H54 (cell line): Measurements from ENCODE around the gene CSTF3.

Experiments
- DNase-seq: peaks from one replicate; pipeline ENCODE4 v3.0.0; 2011; ENCODE audit warnings: low spot score, mixed read lengths; ENCODE audit not compliant: insufficient read length
- FAIRE-seq: peaks from 3 replicates; lab custom pipeline; 2011; peaks lifted over from hg19 to GRCh38; lab: Jason Lieb, UNC
- POLR2A ChIP-seq: IDR thresholded peaks from 2 replicates; pipeline ENCODE4 v1.6.1; 2011; ENCODE audit warnings: low read depth, mild to moderate bottlenecking, low read length

Gene CSTF3

DNA sequence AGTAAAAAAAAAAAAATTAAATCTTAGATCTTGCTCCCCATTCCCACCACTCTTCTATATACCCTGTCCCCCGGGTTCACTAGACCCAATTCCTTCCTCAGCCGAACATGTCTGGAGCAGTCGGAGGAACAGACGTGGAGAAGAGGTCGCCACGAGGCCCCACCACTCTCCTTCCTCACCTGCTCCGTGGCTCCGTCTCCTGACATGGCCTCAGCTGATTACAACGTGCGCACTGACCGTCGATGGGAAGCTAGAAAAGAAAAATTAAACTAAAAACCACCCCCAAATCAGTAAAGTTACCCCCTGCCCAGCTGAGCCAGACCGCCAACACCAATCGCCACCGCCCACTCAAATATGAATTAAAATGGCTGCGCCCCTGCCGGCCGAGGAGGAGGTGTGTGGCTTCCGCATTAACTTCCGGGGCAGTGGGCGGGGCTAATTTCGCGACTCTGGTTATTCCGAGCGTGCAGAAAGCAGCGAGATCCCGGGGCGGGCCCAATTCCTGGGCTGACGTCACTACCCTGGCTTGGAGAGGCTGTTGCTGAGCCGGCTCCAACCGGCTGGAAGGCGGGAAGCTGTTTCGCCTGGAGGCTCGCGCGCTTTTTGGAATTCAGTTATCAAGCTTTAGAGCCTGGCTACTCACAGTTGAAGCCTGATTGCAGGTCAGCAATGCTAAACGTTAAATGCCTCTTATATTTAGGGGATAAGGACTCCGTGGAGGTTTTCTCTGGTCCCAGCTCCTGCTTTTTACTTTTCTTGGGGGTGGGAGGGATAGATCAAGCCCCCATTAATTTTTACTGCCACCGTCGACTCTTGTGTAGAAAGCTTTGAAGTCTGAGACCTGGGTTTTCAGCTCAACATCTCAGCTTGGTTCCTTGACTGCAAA, at the start of gene CSTF3:
Gene CSTF3, minus strand, starts transcription at position 361 of the 886 bp plus-strand sequence. Its CDS starts 155 bp downstream, at position 206.
- peak; percentile 53 for TF ChIP-seq POLR2A
- DNase-seq (peak; percentile 87), FAIRE-seq (peak; percentile 89)

DNA sequence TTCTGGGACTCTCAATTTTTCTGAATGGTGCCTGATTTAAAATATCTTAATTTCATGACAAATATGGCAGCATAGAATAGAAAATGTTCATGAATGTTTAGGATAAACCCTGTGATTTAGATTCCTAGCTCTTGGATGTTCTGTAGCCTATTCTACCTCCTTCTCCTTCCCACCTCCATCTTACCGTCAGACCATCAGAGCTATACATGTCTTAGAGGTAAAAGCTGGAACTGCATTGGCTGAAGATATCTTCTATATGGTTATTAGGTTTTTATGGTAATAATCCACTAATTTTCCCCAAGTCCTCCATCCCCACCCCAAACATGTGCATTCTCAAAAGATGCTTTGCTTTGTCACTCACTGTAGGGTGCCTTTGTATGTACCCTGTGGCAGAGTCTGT, 46.9 kb upstream of the CSTF3 start:
- FAIRE-seq (no peak), DNase-seq (no peak)
- no peak for TF ChIP-seq POLR2A

DNA sequence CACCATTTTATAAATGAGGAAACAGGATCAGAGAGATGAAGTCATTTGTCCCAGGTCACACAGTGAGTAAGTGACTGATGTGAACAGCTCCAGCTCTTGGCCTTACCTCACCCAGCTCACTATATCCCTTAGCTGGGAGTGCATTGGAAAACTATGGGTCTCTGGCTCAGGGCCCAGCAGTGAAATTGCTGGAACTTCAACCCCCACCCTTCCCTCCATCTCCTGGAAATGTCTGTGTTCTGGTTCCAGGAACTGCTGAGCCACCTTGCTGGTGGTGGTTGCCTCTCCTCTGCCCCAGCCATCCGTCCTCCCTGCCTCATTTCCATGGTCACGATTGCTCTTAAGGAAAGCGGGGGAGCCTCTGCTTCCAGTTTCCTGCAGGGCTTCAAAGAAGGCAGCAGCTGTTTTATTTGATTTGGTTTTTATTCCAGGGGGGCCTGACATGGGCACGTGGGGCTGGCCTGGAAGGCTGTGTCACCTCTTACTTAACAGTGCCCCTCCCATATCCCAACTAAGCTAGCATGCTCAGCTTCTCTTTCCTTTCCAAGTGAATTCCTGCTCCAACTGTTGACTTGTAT, 46.2 kb upstream of the CSTF3 start:
- no peak for TF ChIP-seq POLR2A
- no peak for FAIRE-seq
- DNase-seq: no peak

DNA sequence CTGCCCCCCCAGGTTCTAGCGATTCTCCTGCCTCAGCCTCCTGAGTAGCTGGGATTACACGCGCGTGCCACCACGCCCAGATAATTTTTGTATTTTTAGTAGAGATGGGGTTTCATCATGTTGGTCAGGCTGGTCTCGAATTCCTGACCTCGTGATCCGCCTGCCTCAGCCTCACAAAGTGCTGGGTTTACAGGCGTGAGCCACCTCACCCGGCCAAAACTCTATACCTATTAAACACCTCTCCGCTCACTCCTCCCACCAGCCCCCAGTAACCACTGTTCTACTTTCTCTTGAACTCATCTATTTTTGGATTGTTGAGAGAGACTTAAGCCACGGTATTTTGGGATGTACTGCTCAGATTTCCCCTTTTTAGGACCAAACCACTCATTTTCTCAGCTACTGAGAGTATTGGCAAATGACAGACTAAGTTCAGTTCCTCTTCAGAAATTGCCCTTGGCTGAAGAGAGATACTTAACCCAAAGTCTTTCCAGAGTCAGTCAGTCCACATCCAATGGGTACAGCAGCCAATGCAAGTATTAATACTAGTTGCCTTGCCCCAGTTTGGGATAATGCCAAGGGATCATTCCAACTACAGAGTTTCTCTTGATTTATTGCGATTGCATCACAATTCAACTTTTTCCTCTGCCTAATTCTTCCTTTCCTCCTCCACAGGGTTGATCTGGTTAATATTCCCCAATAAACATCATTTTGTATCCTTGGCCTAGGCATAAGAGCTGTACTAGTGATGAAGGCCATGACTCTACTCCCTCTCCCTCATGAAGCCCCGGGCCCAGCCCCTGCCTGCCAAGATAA, 36.8 kb upstream of the CSTF3 start:
- peak; percentile 20 for FAIRE-seq
- no peak for DNase-seq
- no peak for TF ChIP-seq POLR2A

DNA sequence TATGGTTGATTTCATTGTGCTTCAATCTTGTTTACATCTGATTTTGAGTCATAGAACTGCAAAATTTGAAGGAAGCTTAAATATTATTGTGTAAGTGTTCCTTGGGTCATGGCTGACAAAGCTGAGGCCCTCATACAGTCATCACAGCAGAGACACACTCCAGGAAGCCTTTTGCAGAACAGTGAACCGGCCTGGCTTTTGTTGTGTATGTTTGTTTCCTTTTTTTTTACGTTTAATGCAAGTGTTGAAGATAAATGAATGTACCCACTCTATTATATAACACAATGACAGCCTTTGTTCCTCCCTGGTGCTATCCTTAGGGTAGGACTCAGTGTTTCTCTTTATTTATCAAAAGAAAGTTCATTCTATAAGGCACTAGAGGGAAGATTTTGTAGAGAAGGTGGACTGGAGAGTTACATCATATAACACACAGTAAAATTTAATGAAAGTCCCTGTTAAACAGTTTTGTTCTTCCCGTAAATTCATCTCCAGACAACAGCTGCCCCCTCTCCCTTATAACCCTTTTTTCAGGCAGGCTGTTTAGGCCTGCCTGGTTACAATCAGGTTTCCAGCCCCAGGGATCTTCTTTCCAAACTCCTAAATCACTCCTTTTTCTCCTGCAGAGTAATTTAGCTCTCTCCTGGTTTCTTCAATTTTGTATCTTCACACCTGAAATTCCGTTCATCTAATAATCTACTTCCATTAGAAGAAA, 34.3 kb upstream of the CSTF3 start:
- no peak for FAIRE-seq
- no peak for DNase-seq
- TF ChIP-seq POLR2A: no peak

DNA sequence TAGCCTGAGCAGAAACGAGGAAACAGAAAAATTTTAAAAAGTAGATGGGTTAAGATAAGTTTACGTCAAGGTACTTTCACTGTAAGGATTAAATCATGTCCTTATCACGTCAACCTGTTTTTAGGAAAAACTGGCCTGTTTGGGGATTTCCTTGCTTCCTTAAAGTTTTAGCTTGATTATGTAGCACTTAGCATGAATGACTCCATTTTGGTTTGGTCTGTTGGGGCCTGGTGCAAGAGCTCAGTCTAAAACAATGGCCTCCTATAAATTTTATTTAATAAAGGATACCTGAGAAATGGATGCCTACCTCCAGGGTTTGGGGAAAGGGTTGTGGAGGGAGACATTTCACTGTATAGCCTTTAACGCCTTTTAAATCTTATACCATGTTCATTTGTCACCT, 33.2 kb upstream of the CSTF3 start:
- no peak for TF ChIP-seq POLR2A
- DNase-seq (no peak), FAIRE-seq (no peak)

DNA sequence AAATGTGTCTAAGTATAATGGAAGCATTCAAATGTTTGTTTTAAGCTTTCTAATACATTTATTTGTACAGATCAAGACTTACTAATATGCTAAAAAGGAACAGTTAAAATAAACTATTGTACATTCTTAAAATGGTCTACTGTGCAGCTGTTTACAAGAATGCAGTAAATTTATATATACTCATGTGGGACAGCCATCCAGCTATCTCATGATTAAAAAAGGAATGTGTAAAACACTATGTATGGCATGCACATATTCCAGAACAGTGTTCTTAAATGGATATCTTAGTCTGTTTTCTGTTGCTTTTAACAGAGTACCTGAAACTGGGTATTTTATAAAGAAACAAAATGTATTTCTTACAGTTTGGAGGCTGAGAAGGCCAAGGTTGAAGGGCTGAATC, 30.2 kb upstream of the CSTF3 start:
- FAIRE-seq: no peak
- no peak for TF ChIP-seq POLR2A
- DNase-seq: no peak

DNA sequence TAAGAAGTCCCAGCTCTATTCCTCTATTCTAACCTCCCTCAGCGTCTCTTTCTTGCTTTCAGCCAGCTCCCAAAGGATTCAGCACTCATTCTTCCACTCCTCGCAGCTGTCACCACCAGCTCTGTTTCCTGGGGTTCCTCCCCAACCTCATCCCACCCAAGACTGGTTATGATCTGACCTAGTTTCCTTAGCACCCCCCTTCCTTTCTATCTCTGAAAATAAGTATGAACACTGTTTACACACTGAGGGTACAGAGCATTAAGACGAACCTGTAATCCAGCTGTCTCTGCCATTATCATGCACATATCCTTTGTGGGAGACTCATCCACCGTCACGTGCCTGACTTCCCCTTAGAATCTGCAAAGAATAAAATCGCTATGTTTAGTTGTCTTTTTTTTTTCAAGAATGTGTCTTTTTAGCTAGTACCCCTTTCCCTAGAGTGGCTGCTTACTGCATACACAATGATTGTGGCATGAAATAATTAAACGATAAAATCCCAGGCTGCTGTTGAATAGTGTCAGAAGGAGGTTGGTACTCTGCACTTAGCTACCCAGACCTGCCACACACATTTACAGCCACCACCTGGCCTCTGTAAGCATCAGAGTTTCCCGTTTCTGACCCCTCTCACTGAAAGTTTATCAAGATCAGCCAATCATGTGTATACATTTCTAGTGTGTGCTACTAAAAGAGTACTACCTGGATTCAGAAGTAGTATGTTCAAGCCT, 26.9 kb upstream of the CSTF3 start:
- no peak for TF ChIP-seq POLR2A
- no peak for FAIRE-seq
- no peak for DNase-seq

DNA sequence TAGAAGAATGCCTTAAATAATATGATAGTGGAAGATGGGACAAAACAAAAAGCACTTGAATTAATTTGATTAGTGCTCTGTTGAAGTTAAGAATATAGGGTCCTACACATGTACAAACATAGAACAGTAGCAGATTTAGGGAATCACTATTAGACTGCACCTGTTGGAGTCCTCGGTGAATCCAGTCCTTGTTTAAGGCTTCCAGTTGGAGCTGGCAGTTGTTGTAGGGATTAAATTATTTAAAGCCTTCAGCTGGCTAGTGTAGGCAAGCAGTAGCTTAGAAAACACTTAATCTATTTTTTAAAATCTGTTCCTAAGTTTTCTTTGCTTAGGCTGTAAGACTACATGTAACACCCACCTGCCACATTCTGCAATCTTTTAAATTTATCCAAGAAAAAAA, 24.5 kb upstream of the CSTF3 start:
- FAIRE-seq: no peak
- DNase-seq: no peak
- TF ChIP-seq POLR2A: no peak

DNA sequence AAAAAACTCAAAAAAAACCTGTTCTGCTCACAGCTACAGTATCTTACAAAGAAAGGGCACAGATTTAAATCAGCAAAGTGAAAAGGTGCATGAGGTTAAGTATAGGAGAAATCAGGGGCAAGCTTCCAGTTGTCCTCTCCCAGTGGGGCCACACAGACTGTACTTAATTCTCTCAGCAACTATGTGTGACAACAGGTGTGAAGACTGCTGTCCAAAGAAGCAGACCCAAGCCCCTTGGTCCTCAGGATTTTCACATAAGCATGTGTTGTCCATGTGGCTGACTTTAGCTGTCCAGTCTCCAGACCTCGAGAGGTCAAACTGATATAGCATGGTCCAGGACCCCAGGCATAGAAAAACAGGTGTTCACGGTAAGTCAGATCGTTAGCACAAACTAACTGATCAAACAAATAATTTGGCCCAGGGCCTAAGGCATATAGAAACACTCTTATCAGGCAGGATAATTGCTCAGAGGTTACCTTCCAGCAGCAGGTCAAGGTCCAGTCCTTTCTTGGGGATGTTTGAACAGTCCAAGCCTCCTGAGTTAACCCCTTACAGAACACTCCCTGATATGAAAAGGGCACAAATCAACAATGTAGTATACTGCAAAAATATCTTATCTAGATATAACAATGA, 21.1 kb upstream of the CSTF3 start:
- TF ChIP-seq POLR2A: no peak
- DNase-seq (no peak), FAIRE-seq (no peak)

DNA sequence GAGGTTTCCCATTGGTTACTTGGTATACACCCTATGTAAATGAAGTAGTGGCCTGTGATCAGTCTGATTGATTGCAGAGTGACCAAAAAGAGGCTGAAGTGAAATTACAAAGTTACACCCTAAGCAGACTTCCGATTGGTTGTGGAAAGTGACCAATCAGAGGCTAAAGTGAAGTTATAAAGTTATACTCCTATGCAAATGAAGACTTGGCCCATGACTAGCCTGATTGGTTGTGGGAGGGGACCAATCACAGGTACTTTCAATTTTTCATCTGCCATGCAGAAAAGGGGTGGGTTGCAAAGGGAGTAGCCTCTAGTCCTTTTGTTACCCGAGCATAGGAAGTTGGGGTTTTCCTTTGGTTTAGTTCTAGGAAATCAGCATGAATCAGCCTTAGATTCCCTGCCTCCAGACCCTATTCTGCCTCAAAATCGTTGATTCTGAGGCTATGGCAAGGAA, 18.1 kb upstream of the CSTF3 start:
- DNase-seq: no peak
- no peak for TF ChIP-seq POLR2A
- FAIRE-seq: no peak

DNA sequence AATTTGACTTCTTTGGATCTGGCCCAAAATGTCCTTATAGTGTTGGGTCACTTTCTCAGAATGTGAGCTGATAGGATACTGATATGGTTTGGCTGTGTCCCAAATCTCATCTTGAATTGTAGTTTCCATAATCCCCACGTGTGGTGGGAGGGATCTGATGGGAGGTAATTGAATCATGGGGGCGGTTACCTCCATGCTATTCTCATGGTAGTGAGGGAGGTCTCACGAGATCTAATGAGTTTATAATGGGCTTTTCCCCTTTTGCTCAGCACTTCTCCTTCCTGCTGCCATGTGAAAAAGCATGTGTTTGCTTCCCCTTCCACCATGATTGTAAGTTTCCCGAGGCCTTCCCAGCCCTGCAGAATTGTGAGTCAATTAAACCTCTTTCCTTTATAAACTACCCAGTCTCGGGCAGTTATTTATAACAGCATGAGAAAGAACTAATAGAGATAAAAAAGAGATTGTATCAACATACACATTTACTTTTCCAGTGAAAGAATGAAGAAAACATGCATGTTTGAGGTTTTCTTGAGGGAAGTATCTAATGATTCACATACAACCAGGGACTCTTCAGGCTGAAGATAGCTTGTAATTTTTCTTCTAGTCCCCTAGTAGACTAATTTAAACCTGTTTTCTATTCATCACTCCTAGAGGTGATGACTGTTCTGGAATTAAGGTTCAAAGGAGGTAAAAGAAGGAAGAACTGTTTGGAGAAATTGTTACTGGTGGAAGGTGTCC, 17.3 kb upstream of the CSTF3 start:
- no peak for TF ChIP-seq POLR2A
- FAIRE-seq (no peak), DNase-seq (no peak)
